Measurements from ENCODE around the gene SPAG4.
A peak's percentile ranks its signal among the peaks of the same experiment; 100 is the strongest.

SPAG4 gene, protein sequence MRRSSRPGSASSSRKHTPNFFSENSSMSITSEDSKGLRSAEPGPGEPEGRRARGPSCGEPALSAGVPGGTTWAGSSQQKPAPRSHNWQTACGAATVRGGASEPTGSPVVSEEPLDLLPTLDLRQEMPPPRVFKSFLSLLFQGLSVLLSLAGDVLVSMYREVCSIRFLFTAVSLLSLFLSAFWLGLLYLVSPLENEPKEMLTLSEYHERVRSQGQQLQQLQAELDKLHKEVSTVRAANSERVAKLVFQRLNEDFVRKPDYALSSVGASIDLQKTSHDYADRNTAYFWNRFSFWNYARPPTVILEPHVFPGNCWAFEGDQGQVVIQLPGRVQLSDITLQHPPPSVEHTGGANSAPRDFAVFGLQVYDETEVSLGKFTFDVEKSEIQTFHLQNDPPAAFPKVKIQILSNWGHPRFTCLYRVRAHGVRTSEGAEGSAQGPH

DNA sequence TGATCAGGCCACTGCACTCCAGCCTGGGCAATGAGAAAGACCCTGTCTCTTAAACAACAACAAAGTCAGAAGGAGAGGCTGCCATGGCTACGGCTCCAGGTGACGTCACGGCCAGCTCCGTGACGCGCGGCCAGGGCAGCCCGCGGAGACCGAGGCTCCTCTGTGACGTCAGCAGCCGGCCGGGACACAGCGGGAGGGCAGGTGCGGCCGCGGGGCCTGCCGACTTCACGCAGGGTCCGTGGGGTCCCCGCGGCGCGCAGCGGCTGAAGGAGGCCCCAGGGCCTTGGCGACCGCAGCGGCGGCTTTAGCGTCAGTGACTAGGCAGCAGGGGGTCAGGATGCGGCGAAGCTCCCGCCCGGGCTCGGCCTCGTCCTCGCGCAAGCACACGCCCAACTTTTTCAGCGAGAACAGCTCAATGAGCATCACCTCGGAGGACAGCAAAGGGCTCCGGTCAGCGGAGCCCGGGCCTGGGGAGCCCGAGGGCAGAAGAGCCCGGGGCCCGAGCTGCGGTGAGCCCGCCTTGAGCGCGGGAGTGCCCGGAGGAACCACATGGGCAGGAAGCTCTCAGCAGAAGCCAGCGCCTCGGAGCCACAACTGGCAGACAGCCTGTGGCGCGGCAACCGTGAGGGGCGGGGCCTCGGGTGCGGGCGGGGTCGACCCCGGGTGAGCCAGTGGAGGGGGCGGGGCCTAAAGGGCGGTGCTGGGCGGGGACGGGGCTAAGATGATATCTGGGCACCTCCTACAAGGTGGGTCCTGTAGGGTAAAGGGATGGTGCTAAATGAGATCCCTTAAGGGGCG lies at the start of gene SPAG4:
Gene SPAG4, plus strand, starts transcription at position 163 of the 798 bp plus-strand sequence. Its CDS starts 175 bp downstream, at position 338.
- peaks cover 10% of the 10 kb centered on the region for H3K4me1 ChIP-seq (ENCODE audit: control insufficient read depth, insufficient read depth, low read length)
- peak within 1 kb of the TSS; percentile 75 for H3K9ac ChIP-seq (ENCODE audit: low read depth, low read length)
- peak within 1 kb of the TSS; percentile 93 for H3K27ac ChIP-seq (ENCODE audit: low read depth, low read length)

DNA sequence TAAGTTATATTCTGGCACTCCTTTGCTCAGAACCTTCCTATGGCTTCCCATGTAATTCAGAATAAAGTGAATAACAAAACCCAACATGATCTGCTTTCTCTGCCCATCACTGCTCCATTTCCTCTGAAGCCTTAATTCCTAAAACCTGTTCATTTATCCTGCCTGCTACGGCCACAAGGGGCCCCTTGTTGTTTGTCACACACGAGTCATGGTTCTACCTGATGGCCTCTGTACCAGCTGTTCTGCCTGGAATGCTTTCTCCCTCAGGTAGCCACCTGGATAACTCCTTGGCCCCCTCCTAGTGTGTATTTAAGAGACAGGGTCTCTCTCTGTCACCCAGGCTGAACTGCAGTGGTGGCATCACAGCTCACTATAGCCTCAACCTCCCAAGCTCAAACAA lies 47.0 kb upstream of the SPAG4 start:
- H3K4me3 ChIP-seq (ENCODE audit: low read depth, low read length) = no peak overlapping the region
- no peak overlapping the region for H3K27ac ChIP-seq (ENCODE audit: low read depth, low read length)
- H3K36me3 ChIP-seq (ENCODE audit: control insufficient read depth, insufficient read depth, low read length) = no peaks in the 10 kb centered on the region
- H3K4me1 ChIP-seq (ENCODE audit: control insufficient read depth, insufficient read depth, low read length) = no peaks in the 10 kb centered on the region
- H3K9ac ChIP-seq (ENCODE audit: low read depth, low read length) = no peak overlapping the region
- H3K27me3 ChIP-seq (ENCODE audit: control insufficient read depth, insufficient read depth, low read length) = no peaks in the 10 kb centered on the region
- no peaks in the 10 kb centered on the region for H3K9me3 ChIP-seq (ENCODE audit: control insufficient read depth, insufficient read depth, low read length)

More for the DNA sequence above, at the start of gene SPAG4:
- peaks cover 18% of the 10 kb centered on the region for H3K27me3 ChIP-seq (ENCODE audit: control insufficient read depth, insufficient read depth, low read length)
- no peaks in the 10 kb centered on the region for H3K9me3 ChIP-seq (ENCODE audit: control insufficient read depth, insufficient read depth, low read length)
- H3K36me3 ChIP-seq (ENCODE audit: control insufficient read depth, insufficient read depth, low read length) = no peaks in the 10 kb centered on the region
- peak within 1 kb of the TSS; percentile 65 for H3K4me3 ChIP-seq (ENCODE audit: low read depth, low read length)

- Histone ChIP-seq H3K36me3 (ENCODE audit: control insufficient read depth, insufficient read depth, low read length) (no peaks in the 10 kb centered on the region), H3K9me3 (ENCODE audit: control insufficient read depth, insufficient read depth, low read length) (no peaks in the 10 kb centered on the region), H3K4me1 (ENCODE audit: control insufficient read depth, insufficient read depth, low read length) (no peaks in the 10 kb centered on the region), H3K27ac (ENCODE audit: low read depth, low read length) (no peak overlapping the region), H3K4me3 (ENCODE audit: low read depth, low read length) (no peak overlapping the region), H3K27me3 (ENCODE audit: control insufficient read depth, insufficient read depth, low read length) (no peaks in the 10 kb centered on the region), H3K9ac (ENCODE audit: low read depth, low read length) (no peak overlapping the region)
These were observed 44.1 kb upstream of the SPAG4 start for GRCh38 chr20:35571555-35571954.

DNA sequence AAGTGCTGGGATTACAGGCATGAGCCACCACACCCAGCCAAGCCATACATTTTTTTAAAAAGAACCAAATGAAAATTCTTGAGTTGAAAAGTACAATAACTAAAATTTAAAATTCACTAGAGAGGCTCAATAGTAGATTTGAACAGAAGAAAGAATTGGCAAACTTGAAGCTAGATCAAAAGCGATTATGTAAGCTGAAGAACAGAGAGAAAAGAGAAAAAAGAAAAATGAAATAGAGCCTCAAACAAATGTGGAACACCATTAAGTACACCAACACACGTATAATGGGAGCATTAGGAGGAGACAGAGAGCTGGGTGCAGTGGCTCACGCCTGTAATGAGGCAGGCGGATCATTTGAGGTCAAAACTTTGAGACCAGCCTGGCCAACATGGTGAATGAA lies 42.8 kb upstream of the SPAG4 start:
- Histone ChIP-seq H3K36me3 (ENCODE audit: control insufficient read depth, insufficient read depth, low read length) (no peaks in the 10 kb centered on the region), H3K4me3 (ENCODE audit: low read depth, low read length) (no peak overlapping the region), H3K9ac (ENCODE audit: low read depth, low read length) (no peak overlapping the region), H3K4me1 (ENCODE audit: control insufficient read depth, insufficient read depth, low read length) (no peaks in the 10 kb centered on the region), H3K9me3 (ENCODE audit: control insufficient read depth, insufficient read depth, low read length) (no peaks in the 10 kb centered on the region), H3K27me3 (ENCODE audit: control insufficient read depth, insufficient read depth, low read length) (no peaks in the 10 kb centered on the region), H3K27ac (ENCODE audit: low read depth, low read length) (no peak overlapping the region)

DNA sequence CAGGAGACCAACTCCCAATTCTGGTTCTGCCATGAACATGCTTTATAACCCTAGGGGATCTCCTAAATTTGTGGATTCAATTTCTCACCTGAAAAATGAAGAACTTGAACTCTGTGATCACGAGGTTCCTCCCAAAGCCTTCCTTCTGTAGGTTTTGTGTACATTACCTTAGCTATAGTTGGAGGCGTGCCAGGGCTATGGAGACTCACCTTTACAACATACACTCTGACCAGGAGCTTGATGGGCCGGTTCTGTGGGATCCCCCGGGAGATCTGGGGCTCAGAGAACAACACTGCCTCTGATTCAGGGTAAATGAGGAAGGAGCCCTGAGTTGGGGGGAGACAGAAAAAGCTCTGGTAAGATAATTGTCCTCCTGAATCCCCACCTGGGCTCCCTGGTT lies 39.7 kb upstream of the SPAG4 start:
- H3K4me1 ChIP-seq (ENCODE audit: control insufficient read depth, insufficient read depth, low read length) = no peaks in the 10 kb centered on the region
- no peaks in the 10 kb centered on the region for H3K27me3 ChIP-seq (ENCODE audit: control insufficient read depth, insufficient read depth, low read length)
- no peak overlapping the region for H3K9ac ChIP-seq (ENCODE audit: low read depth, low read length)
- H3K27ac ChIP-seq (ENCODE audit: low read depth, low read length) = no peak overlapping the region
- no peaks in the 10 kb centered on the region for H3K9me3 ChIP-seq (ENCODE audit: control insufficient read depth, insufficient read depth, low read length)
- no peak overlapping the region for H3K4me3 ChIP-seq (ENCODE audit: low read depth, low read length)
- no peaks in the 10 kb centered on the region for H3K36me3 ChIP-seq (ENCODE audit: control insufficient read depth, insufficient read depth, low read length)

GRCh38 chr20:35576816-35577215 lies 38.8 kb upstream of the SPAG4 start:
- no peaks in the 10 kb centered on the region for H3K36me3 ChIP-seq (ENCODE audit: control insufficient read depth, insufficient read depth, low read length)
- no peaks in the 10 kb centered on the region for H3K9me3 ChIP-seq (ENCODE audit: control insufficient read depth, insufficient read depth, low read length)
- no peak overlapping the region for H3K4me3 ChIP-seq (ENCODE audit: low read depth, low read length)
- no peaks in the 10 kb centered on the region for H3K4me1 ChIP-seq (ENCODE audit: control insufficient read depth, insufficient read depth, low read length)
- no peak overlapping the region for H3K27ac ChIP-seq (ENCODE audit: low read depth, low read length)
- no peaks in the 10 kb centered on the region for H3K27me3 ChIP-seq (ENCODE audit: control insufficient read depth, insufficient read depth, low read length)
- H3K9ac ChIP-seq (ENCODE audit: low read depth, low read length) = no peak overlapping the region

GRCh38 chr20:35578469-35578868 lies 37.2 kb upstream of the SPAG4 start:
- Histone ChIP-seq H3K9ac (ENCODE audit: low read depth, low read length) (no peak overlapping the region), H3K36me3 (ENCODE audit: control insufficient read depth, insufficient read depth, low read length) (no peaks in the 10 kb centered on the region), H3K4me1 (ENCODE audit: control insufficient read depth, insufficient read depth, low read length) (no peaks in the 10 kb centered on the region), H3K9me3 (ENCODE audit: control insufficient read depth, insufficient read depth, low read length) (no peaks in the 10 kb centered on the region), H3K4me3 (ENCODE audit: low read depth, low read length) (no peak overlapping the region), H3K27ac (ENCODE audit: low read depth, low read length) (no peak overlapping the region), H3K27me3 (ENCODE audit: control insufficient read depth, insufficient read depth, low read length) (no peaks in the 10 kb centered on the region)

DNA sequence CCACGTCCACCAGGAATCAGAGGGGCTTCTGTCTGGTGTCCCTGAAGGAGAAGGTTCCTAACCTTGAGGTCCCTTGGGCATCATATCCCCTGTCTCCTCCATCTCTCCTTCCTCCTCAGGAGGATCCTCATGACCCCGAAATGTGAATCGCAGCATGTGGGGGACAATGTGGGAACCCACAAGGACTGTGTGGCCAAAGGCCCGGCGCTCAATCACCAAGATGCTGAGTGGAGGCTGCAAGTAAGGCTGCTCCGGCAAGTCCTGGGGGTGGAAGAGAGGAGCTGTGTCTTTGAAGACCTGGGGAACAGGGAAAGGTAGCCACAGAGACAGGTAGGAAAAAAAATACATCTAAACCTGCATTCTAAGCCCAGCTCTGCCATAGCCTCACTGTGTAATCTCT lies 36.4 kb upstream of the SPAG4 start:
- Histone ChIP-seq H3K9ac (ENCODE audit: low read depth, low read length) (no peak overlapping the region), H3K27ac (ENCODE audit: low read depth, low read length) (no peak overlapping the region), H3K36me3 (ENCODE audit: control insufficient read depth, insufficient read depth, low read length) (no peaks in the 10 kb centered on the region), H3K9me3 (ENCODE audit: control insufficient read depth, insufficient read depth, low read length) (no peaks in the 10 kb centered on the region), H3K27me3 (ENCODE audit: control insufficient read depth, insufficient read depth, low read length) (no peaks in the 10 kb centered on the region), H3K4me3 (ENCODE audit: low read depth, low read length) (no peak overlapping the region), H3K4me1 (ENCODE audit: control insufficient read depth, insufficient read depth, low read length) (no peaks in the 10 kb centered on the region)

DNA sequence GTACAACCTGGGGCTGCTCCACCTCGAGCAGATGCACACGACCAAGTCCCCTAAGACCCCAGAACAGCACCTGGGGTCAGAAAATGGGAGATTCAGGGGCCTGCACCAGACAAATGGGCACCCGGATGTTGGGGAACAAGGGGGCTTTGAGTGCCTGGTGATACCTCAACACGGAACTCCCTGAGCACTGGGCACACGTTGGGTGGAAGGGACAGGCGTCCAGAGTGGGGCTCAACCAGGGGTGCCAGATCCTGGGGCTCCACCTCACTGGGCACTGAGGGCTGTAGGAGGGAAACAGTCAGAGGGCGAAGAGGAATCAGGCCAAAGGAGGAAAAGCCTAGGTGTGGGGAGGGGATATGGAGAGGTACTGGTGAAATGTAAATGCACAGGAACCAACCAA lies 33.5 kb upstream of the SPAG4 start:
- Histone ChIP-seq H3K27me3 (ENCODE audit: control insufficient read depth, insufficient read depth, low read length) (no peaks in the 10 kb centered on the region), H3K9me3 (ENCODE audit: control insufficient read depth, insufficient read depth, low read length) (no peaks in the 10 kb centered on the region), H3K9ac (ENCODE audit: low read depth, low read length) (no peak overlapping the region), H3K36me3 (ENCODE audit: control insufficient read depth, insufficient read depth, low read length) (no peaks in the 10 kb centered on the region), H3K4me3 (ENCODE audit: low read depth, low read length) (no peak overlapping the region), H3K27ac (ENCODE audit: low read depth, low read length) (no peak overlapping the region), H3K4me1 (ENCODE audit: control insufficient read depth, insufficient read depth, low read length) (no peaks in the 10 kb centered on the region)

- H3K27me3 ChIP-seq (ENCODE audit: control insufficient read depth, insufficient read depth, low read length) = no peaks in the 10 kb centered on the region
- H3K9ac ChIP-seq (ENCODE audit: low read depth, low read length) = no peak overlapping the region
- H3K9me3 ChIP-seq (ENCODE audit: control insufficient read depth, insufficient read depth, low read length) = no peaks in the 10 kb centered on the region
- no peaks in the 10 kb centered on the region for H3K4me1 ChIP-seq (ENCODE audit: control insufficient read depth, insufficient read depth, low read length)
- H3K4me3 ChIP-seq (ENCODE audit: low read depth, low read length) = no peak overlapping the region
- no peaks in the 10 kb centered on the region for H3K36me3 ChIP-seq (ENCODE audit: control insufficient read depth, insufficient read depth, low read length)
- no peak overlapping the region for H3K27ac ChIP-seq (ENCODE audit: low read depth, low read length)
These were observed 32.8 kb upstream of the SPAG4 start for GRCh38 chr20:35582741-35583404.

Measured in HUES48 (cell line).